A549 (cell line): ENCODE results near the gene FNDC1.

ENCODE experiments used
- EHMT2 ChIP-seq: fragments of 200-600 bp; sonication (generic); IDR thresholded peaks from 2 replicates; pipeline ENCODE4 v1.6.1; 2016; ENCODE audit warnings: antibody characterized with exemption, low read depth, mild to moderate bottlenecking, moderate library complexity
- ESRRA ChIP-seq: fragments of 150-350 bp; IDR thresholded peaks from 2 replicates; pipeline ENCODE4 v1.6.1; 2014; ENCODE audit warnings: mild to moderate bottlenecking, low read length, borderline replicate concordance
- FOXS1 ChIP-seq: fragments of 250-450 bp; sonication (Bioruptor Pico); IDR thresholded peaks from 2 replicates; pipeline ENCODE4 v1.5.0; 2020; ENCODE audit warnings: mild to moderate bottlenecking, moderate library complexity
- KDM1A ChIP-seq: fragments of 200-600 bp; sonication (generic); IDR thresholded peaks from 2 replicates; pipeline ENCODE4 v1.6.1; 2016; ENCODE audit warnings: low read depth, mild to moderate bottlenecking
- KDM5A ChIP-seq: fragments of 200-600 bp; sonication (generic); IDR thresholded peaks from 2 replicates; pipeline ENCODE4 v1.6.1; 2016; ENCODE audit warnings: antibody characterized with exemption, mild to moderate bottlenecking
- MAFK ChIP-seq: fragments of 450-650 bp; IDR thresholded peaks from 2 replicates; pipeline ENCODE4 v1.6.1; 2014; ENCODE audit not compliant: partially characterized antibody
- NFE2L2 ChIP-seq: fragments of 150-350 bp; conservative IDR thresholded peaks from 2 replicates; pipeline ENCODE4 v1.6.1; 2014; ENCODE audit warnings: low read length
- PHF8 ChIP-seq: fragments of 200-600 bp; sonication (generic); IDR thresholded peaks from 2 replicates; pipeline ENCODE4 v1.6.1; 2016; ENCODE audit warnings: low read depth, mild to moderate bottlenecking, antibody characterized with exemption, moderate library complexity, borderline replicate concordance
- POLR2AphosphoS2 ChIP-seq: conservative IDR thresholded peaks from 2 replicates; pipeline ENCODE4 v1.6.1; 2012; ENCODE audit warnings: low read length, improper control_type of control experiment, inconsistent platforms
- RAD21 ChIP-seq, 2 experiments: fragments of >200 bp in 1 of 2; sonication (Bioruptor Twin) in 1 of 2; formaldehyde crosslinking in 1 of 2; IDR thresholded peaks in 1 of 2; conservative IDR thresholded peaks in 1 of 2; 2 replicates in 1 of 2; 3 replicates in 1 of 2; pipeline ENCODE4 v1.6.1; 2012 to 2018; ENCODE audit warnings: inconsistent platforms in 1 of 2
- RFX5 ChIP-seq: fragments of 450-650 bp; IDR thresholded peaks from 2 replicates; pipeline ENCODE4 v1.7.1; 2014; ENCODE audit warnings: antibody characterized with exemption, mild to moderate bottlenecking, moderate library complexity
- TF ChIP-seq, protein P1 (sequence below): fragments of >200 bp; sonication (Bioruptor Twin); formaldehyde crosslinking; IDR thresholded peaks from 3 replicates; pipeline ENCODE4 v1.5.1; 2016
- TF ChIP-seq, protein P2 (sequence below): IDR thresholded peaks from 2 replicates; pipeline ENCODE4 v1.6.1; 2012
- TF ChIP-seq, protein P3 (sequence below): fragments of 250-450 bp; sonication (Bioruptor Pico); IDR thresholded peaks from 2 replicates; pipeline ENCODE4 v1.5.0; 2021; ENCODE audit warnings: mild to moderate bottlenecking, moderate library complexity, borderline replicate concordance

DNA sequence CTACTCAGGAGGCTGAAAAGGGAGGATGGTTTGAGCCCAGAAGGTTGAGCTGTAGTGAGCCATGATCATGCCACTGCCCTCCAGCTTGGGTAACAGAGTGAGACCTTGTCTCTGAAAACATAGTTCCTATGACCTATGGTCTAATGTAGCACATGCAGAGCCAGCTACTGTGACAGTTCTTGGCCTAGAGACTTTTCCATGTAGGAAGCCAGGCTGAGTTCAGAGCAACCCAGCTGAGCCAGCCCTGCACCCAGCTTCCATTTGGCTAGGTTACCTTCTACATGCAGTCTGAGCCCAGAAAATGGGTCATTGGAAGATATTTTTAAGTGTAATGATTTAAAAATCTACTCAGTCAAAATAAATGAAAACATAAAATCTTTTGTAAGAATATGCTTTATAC lies 92.8 kb downstream of the FNDC1 start:
- TF ChIP-seq, protein P1, sequence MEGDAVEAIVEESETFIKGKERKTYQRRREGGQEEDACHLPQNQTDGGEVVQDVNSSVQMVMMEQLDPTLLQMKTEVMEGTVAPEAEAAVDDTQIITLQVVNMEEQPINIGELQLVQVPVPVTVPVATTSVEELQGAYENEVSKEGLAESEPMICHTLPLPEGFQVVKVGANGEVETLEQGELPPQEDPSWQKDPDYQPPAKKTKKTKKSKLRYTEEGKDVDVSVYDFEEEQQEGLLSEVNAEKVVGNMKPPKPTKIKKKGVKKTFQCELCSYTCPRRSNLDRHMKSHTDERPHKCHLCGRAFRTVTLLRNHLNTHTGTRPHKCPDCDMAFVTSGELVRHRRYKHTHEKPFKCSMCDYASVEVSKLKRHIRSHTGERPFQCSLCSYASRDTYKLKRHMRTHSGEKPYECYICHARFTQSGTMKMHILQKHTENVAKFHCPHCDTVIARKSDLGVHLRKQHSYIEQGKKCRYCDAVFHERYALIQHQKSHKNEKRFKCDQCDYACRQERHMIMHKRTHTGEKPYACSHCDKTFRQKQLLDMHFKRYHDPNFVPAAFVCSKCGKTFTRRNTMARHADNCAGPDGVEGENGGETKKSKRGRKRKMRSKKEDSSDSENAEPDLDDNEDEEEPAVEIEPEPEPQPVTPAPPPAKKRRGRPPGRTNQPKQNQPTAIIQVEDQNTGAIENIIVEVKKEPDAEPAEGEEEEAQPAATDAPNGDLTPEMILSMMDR, result no peak
- TF ChIP-seq NFE2L2, result no peak
- no peak for TF ChIP-seq RFX5
- TF ChIP-seq MAFK, result no peak
- TF ChIP-seq PHF8, result no peak
- no peak for TF ChIP-seq ESRRA
- no peak for TF ChIP-seq POLR2AphosphoS2
- TF ChIP-seq, protein P2, sequence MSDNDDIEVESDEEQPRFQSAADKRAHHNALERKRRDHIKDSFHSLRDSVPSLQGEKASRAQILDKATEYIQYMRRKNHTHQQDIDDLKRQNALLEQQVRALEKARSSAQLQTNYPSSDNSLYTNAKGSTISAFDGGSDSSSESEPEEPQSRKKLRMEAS, result no peak
- TF ChIP-seq KDM1A, result no peak
- TF ChIP-seq EHMT2, result no peak
- TF ChIP-seq RAD21 (conservative IDR thresholded peaks at IDR 0.05 in 1 of 2, IDR thresholded peaks at IDR 0.05 in 1 of 2), result no peak
- TF ChIP-seq, protein P3, sequence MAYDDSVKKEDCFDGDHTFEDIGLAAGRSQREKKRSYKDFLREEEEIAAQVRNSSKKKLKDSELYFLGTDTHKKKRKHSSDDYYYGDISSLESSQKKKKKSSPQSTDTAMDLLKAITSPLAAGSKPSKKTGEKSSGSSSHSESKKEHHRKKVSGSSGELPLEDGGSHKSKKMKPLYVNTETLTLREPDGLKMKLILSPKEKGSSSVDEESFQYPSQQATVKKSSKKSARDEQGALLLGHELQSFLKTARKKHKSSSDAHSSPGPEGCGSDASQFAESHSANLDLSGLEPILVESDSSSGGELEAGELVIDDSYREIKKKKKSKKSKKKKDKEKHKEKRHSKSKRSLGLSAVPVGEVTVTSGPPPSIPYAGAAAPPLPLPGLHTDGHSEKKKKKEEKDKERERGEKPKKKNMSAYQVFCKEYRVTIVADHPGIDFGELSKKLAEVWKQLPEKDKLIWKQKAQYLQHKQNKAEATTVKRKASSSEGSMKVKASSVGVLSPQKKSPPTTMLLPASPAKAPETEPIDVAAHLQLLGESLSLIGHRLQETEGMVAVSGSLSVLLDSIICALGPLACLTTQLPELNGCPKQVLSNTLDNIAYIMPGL (CRISPR knock-in tag), result no peak
- no peak for TF ChIP-seq FOXS1 (CRISPR knock-in tag)
- TF ChIP-seq KDM5A, result no peak
